Measurements from ENCODE around the gene HS3ST5. TPM values are rescaled to one million over a fixed set of nuclear protein-coding genes. Genes with fewer than 3 reads are reported as not detected.
A peak's percentile ranks its signal among the peaks of the same experiment; 100 is the strongest.

The HS3ST5 gene
- total and polyA plus RNA-seq, 4 donors: 0.02 to 0.18 (median 0.04) TPM; not detected in 1

DNA sequence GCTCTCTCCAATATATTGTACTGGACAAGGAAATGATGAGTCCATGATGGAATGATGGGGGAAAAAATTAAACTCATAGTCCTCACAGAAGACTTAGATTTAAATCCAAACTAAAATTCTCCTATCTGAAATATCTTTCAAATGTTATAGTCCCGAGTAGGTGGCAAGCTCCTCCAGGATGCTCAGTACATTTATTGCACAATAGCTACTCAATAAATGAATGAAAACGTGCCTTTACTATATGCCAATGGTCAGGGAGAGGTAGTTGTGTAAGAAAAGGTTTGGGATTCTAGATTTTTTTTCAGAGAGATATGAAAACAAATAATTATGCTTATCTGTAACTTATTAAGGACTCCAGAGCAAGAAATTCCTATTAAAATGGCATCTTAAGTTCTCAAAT lies 32.8 kb downstream of the HS3ST5 start:
- no peaks in the 10 kb centered on the region for H3K9me3 ChIP-seq (ENCODE audit: control insufficient read depth in 4 of 4, insufficient read depth in 3 of 4, low read length in 3 of 4)
- no peaks in the 10 kb centered on the region for H3K36me3 ChIP-seq (ENCODE audit: control insufficient read depth in 4 of 4, insufficient read depth in 4 of 4, low read length in 4 of 4)
- no peak overlapping the region for H3K4me3 ChIP-seq
- DNase-seq: no peak
- no peak overlapping the region for H3K27ac ChIP-seq (ENCODE audit: low read depth in 1 of 2, low read length in 1 of 2)
- TF ChIP-seq, protein P1, sequence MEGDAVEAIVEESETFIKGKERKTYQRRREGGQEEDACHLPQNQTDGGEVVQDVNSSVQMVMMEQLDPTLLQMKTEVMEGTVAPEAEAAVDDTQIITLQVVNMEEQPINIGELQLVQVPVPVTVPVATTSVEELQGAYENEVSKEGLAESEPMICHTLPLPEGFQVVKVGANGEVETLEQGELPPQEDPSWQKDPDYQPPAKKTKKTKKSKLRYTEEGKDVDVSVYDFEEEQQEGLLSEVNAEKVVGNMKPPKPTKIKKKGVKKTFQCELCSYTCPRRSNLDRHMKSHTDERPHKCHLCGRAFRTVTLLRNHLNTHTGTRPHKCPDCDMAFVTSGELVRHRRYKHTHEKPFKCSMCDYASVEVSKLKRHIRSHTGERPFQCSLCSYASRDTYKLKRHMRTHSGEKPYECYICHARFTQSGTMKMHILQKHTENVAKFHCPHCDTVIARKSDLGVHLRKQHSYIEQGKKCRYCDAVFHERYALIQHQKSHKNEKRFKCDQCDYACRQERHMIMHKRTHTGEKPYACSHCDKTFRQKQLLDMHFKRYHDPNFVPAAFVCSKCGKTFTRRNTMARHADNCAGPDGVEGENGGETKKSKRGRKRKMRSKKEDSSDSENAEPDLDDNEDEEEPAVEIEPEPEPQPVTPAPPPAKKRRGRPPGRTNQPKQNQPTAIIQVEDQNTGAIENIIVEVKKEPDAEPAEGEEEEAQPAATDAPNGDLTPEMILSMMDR (IDR thresholded peaks at IDR 0.05; ENCODE audit: control extremely low read depth, extremely low read depth): no peak
- no peak for ATAC-seq (ENCODE audit: insufficient read depth, low FRiP score)
- no peaks in the 10 kb centered on the region for H3K4me1 ChIP-seq (ENCODE audit: control insufficient read depth in 5 of 5, insufficient read depth in 5 of 5, low read length in 5 of 5)
- WGBS, 2 donors: 62 to 73% methylated on average over 2 of the region's 2 CpGs
- H3K27me3 ChIP-seq (ENCODE audit: control insufficient read depth in 3 of 3, insufficient read depth in 3 of 3, low read length in 2 of 3): no peaks in the 10 kb centered on the region
- no peak overlapping the region for H3K9ac ChIP-seq (ENCODE audit: insufficient read depth in 1 of 2, low read length in 2 of 2)

DNA sequence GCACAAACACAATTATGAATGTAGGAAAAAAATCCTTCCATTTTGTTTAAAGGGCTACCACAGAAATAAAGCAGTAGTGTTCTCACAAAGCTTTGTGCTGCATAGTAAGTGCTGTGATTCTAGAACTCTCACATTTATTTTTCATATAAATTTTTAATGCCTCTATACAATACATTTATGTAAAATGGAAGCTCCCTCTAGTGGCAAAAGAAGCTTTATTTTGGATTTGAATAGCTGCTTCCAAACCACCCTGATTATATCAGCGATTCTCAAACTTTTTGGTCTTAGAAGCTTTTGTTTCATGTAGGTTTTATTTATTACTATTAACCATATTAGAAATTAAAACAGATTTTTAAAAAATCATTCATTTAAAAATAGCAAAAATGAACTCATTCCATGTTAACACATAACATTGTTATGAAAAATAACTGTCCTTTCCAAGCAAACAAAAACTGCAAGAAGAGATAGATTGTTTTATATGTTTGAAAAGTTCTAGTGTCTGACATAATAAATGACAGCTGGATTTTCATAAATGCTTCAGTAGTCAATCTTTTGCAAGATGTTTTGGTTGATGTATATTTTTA lies 38.4 kb downstream of the HS3ST5 start:
- no peaks in the 10 kb centered on the region for H3K36me3 ChIP-seq (ENCODE audit: control insufficient read depth in 4 of 4, insufficient read depth in 4 of 4, low read length in 4 of 4)
- no peak overlapping the region for H3K27ac ChIP-seq (ENCODE audit: low read depth in 1 of 2, low read length in 1 of 2)
- TF ChIP-seq, protein P1 (IDR thresholded peaks at IDR 0.05; ENCODE audit: control extremely low read depth, extremely low read depth): no peak
- no peaks in the 10 kb centered on the region for H3K9me3 ChIP-seq (ENCODE audit: control insufficient read depth in 4 of 4, insufficient read depth in 3 of 4, low read length in 3 of 4)
- ATAC-seq (ENCODE audit: insufficient read depth, low FRiP score) (no peak), DNase-seq (peak in 2 of 3 donors; percentile 29 to 35)
- H3K4me1 ChIP-seq (ENCODE audit: control insufficient read depth in 5 of 5, insufficient read depth in 5 of 5, low read length in 5 of 5): no peaks in the 10 kb centered on the region
- H3K9ac ChIP-seq (ENCODE audit: insufficient read depth in 1 of 2, low read length in 2 of 2): no peak overlapping the region
- no peaks in the 10 kb centered on the region for H3K27me3 ChIP-seq (ENCODE audit: control insufficient read depth in 3 of 3, insufficient read depth in 3 of 3, low read length in 2 of 3)
- no peak overlapping the region for H3K4me3 ChIP-seq
- 83 to 85% methylated on average over 1 of the region's 1 CpG for WGBS, 2 donors

- Histone ChIP-seq H3K4me3 (no peak overlapping the region), H3K9ac (ENCODE audit: insufficient read depth in 1 of 2, low read length in 2 of 2) (no peak overlapping the region), H3K9me3 (ENCODE audit: control insufficient read depth in 4 of 4, insufficient read depth in 3 of 4, low read length in 3 of 4) (no peaks in the 10 kb centered on the region), H3K4me1 (ENCODE audit: control insufficient read depth in 5 of 5, insufficient read depth in 5 of 5, low read length in 5 of 5) (no peaks in the 10 kb centered on the region), H3K36me3 (ENCODE audit: control insufficient read depth in 4 of 4, insufficient read depth in 4 of 4, low read length in 4 of 4) (no peaks in the 10 kb centered on the region), H3K27me3 (ENCODE audit: control insufficient read depth in 3 of 3, insufficient read depth in 3 of 3, low read length in 2 of 3) (no peaks in the 10 kb centered on the region), H3K27ac (ENCODE audit: low read depth in 1 of 2, low read length in 1 of 2) (no peak overlapping the region)
- no peak for DNase-seq
- TF ChIP-seq, protein P1 (IDR thresholded peaks at IDR 0.05; ENCODE audit: control extremely low read depth, extremely low read depth): no peak
- ATAC-seq (ENCODE audit: insufficient read depth, low FRiP score): no peak
- 79 to 98% methylated on average over 2 of the region's 2 CpGs for WGBS, 2 donors
These were observed 41.1 kb downstream of the HS3ST5 start for GRCh38 chr6:114301596-114302219.
